Measurements from ENCODE around the gene YBEY. TPM values are rescaled to one million over a fixed set of nuclear protein-coding genes. Genes with fewer than 3 reads are reported as not detected.

Gene YBEY
- total and polyA plus RNA-seq, 11 donors: 11.4 to 28.1 (median 16.0) TPM

- H3K27ac ChIP-seq: peak within 1 kb of the TSS; percentile 92 to 100 (median 98)
- 0 to 1% (median 0%) methylated on average over 53 to 76 of the region's 76 CpGs for WGBS, 4 donors
- peaks cover 0 to 21% (median 9%) of the 10 kb centered on the region in 9 donors for H3K36me3 ChIP-seq
- no peaks in the 10 kb centered on the region for H3K9me3 ChIP-seq
- peak; percentile 93 to 97 (median 96) for ATAC-seq
- TF ChIP-seq POLR2A (IDR thresholded peaks at IDR 0.05): peak in 1 of 2 donors; percentile 35
- peak in 2 of 12 donors; percentile 4 to 12 for TF ChIP-seq CTCF (IDR thresholded peaks at IDR 0.05)
- intact Hi-C loops (cut with DNase I): loop anchor here in 9 of 10 donors (1.0 to 10.0 kb wide), 11 partner anchors 37 to 679 kb away; partner anchors contain the start of genes MCM3AP (in 6 of the 9), YBEY (in 6 of the 9), LSS (in 1 of the 9) and PCBP3 (in 1 of the 9)
- peak within 1 kb of the TSS; percentile 77 to 100 (median 96) for H3K4me3 ChIP-seq
- peaks cover 4 to 37% (median 19%) of the 10 kb centered on the region in 12 donors for H3K4me1 ChIP-seq
- peak; percentile 98 to 100 (median 99) for DNase-seq
- H3K27me3 ChIP-seq: no peaks in the 10 kb centered on the region
Observed at GRCh38 chr21:46323710-46324389, 37.7 kb downstream of the YBEY start, which contains the start of the genes C21orf58 and PCNT. Gene C21orf58, minus strand, starts transcription at chr21:46323870. Its CDS starts 1,132 bp downstream, at chr21:46322738. Gene PCNT, plus strand, starts transcription at chr21:46324156. Its CDS starts 73 bp downstream, at chr21:46324229.

- Histone ChIP-seq H3K27me3 (no peaks in the 10 kb centered on the region), H3K27ac (peak overlapping the region; percentile 92 to 100 (median 98)), H3K4me1 (peaks cover 4 to 37% (median 19%) of the 10 kb centered on the region in 12 donors), H3K36me3 (peaks cover 0 to 28% (median 16%) of the 10 kb centered on the region in 9 donors), H3K4me3 (peak overlapping the region; percentile 77 to 100 (median 96)), H3K9me3 (no peaks in the 10 kb centered on the region)
- intact Hi-C loops (cut with DNase I): loop anchor here in 9 of 10 donors (1.0 to 10.0 kb wide), 11 partner anchors 37 to 680 kb away; partner anchors contain the start of genes MCM3AP (in 6 of the 9), YBEY (in 6 of the 9), LSS (in 1 of the 9) and PCBP3 (in 1 of the 9)
- WGBS, 4 donors: 1% methylated on average over 27 to 98 of the region's 98 CpGs; no CpG with 5 or more reads in 1 of the 4 donors
- peak; percentile 88 to 95 (median 89) for DNase-seq
- TF ChIP-seq CTCF (IDR thresholded peaks at IDR 0.05): peak in 6 of 12 donors; percentile 15 to 48 (median 36)
- peak in 1 of 2 donors; percentile 26 for TF ChIP-seq POLR2A (IDR thresholded peaks at IDR 0.05)
- peak; percentile 73 to 92 (median 85) for ATAC-seq
Observed at GRCh38 chr21:46324390-46325072, 38.4 kb downstream of the YBEY start.

GRCh38 chr21:46325073-46325912 is 39.2 kb downstream of the YBEY start:
- TF ChIP-seq CTCF (IDR thresholded peaks at IDR 0.05): peak in 6 of 12 donors; percentile 7 to 51 (median 40)
- TF ChIP-seq POLR2A (IDR thresholded peaks at IDR 0.05): no peak
- H3K27me3 ChIP-seq: no peaks in the 10 kb centered on the region
- H3K27ac ChIP-seq: peak overlapping the region; percentile 67 to 100 (median 98)
- no peaks in the 10 kb centered on the region for H3K9me3 ChIP-seq
- intact Hi-C loops (cut with DNase I): loop anchor here in 6 of 10 donors (2.0 to 10.0 kb wide), 5 partner anchors 38 to 680 kb away; partner anchors contain the start of genes MCM3AP (in 2 of the 6), PCBP3 (in 1 of the 6) and YBEY (in 1 of the 6)
- peaks cover 4 to 37% (median 19%) of the 10 kb centered on the region in 12 donors for H3K4me1 ChIP-seq
- H3K4me3 ChIP-seq: peak overlapping the region; percentile 77 to 100 (median 96)
- peak in 2 of 4 donors; percentile 18 to 49 for ATAC-seq
- peak; percentile 39 to 79 (median 52) for DNase-seq
- WGBS, 4 donors: 9 to 33% (median 12%) methylated on average over 16 to 43 of the region's 43 CpGs
- H3K36me3 ChIP-seq: peaks cover 0 to 35% (median 23%) of the 10 kb centered on the region in 9 donors

Measured in heart left ventricle (tissue), 16 donors.